PC-9 (cell line): ENCODE measurements around the gene SGMS1. TPM values are rescaled to one million over a fixed set of nuclear protein-coding genes. Genes with fewer than 3 reads are reported as not detected.

ENCODE experiments used
- BruUV-seq: library from RNA; stranded (reverse); fragments of 400-500 nt; replicated peaks from 2 replicates; lab custom pipeline; 2021; lab: Mats Ljungman, UMichigan
- CTCF ChIA-PET: fragments of 300-600 bp; sonication (Branson Sonifier 250); formaldehyde crosslinking; loops from one replicate; lab custom pipeline; 2022; ENCODE audit warnings: antibody characterized with exemption; lab: Charles Lee
- POLR2A ChIA-PET: fragments of 300-600 bp; sonication (Branson Sonifier 250); formaldehyde crosslinking; loops from one replicate; lab custom pipeline; 2022; ENCODE audit warnings: antibody characterized with exemption; ENCODE audit not compliant: unreplicated experiment; lab: Charles Lee
- DNase-seq, 2 experiments: peaks; one replicate each; pipeline versions ENCODE4 v3.0.0 to v3.0.0-alpha.2; 2015 to 2022; ENCODE audit warnings: mixed read lengths in 1 of 2
- H2AFZ ChIP-seq: fragments of 200-600 bp; sonication (generic); 2 replicates; pipeline ENCODE4 v1.8.1; 2017; ENCODE audit warnings: antibody characterized with exemption
- H3F3A ChIP-seq: fragments of 200-600 bp; sonication (generic); 2 replicates; pipeline ENCODE4 v1.8.1; 2017; ENCODE audit warnings: antibody characterized with exemption, mild to moderate bottlenecking, low read depth; ENCODE audit not compliant: insufficient read depth
- H3K27ac ChIP-seq: fragments of 200-600 bp; sonication (generic); 2 replicates; pipeline ENCODE4 v1.6.1; 2016; ENCODE audit warnings: mixed run types
- H3K27me3 ChIP-seq: fragments of 200-600 bp; sonication (generic); 2 replicates; pipeline ENCODE4 v1.6.1; 2016; ENCODE audit warnings: low read depth, mixed run types; ENCODE audit not compliant: insufficient read depth
- H3K36me3 ChIP-seq: fragments of 200-600 bp; sonication (generic); 2 replicates; pipeline ENCODE4 v1.6.1; 2016; ENCODE audit warnings: low read depth, mixed run types
- H3K4me1 ChIP-seq: fragments of 200-600 bp; sonication (generic); replicated peaks from 2 replicates; pipeline ENCODE4 v1.6.1; 2016; ENCODE audit warnings: mixed run types; ENCODE audit not compliant: insufficient read depth
- H3K4me2 ChIP-seq: fragments of 200-600 bp; sonication (generic); 2 replicates; pipeline ENCODE4 v1.6.1; 2017; ENCODE audit warnings: mixed run types
- H3K4me3 ChIP-seq: fragments of 200-600 bp; sonication (generic); 2 replicates; pipeline ENCODE4 v1.6.1; 2016; ENCODE audit warnings: mixed run types
- H3K79me2 ChIP-seq: fragments of 200-600 bp; sonication (generic); 2 replicates; pipeline ENCODE4 v1.6.1; 2017; ENCODE audit warnings: low read depth, mixed run types
- H3K9me2 ChIP-seq: fragments of 200-600 bp; sonication (generic); 2 replicates; pipeline ENCODE4 v1.8.1; 2017; ENCODE audit warnings: mild to moderate bottlenecking; ENCODE audit not compliant: insufficient read depth
- H3K9me3 ChIP-seq: fragments of 200-600 bp; sonication (generic); 2 replicates; pipeline ENCODE4 v1.8.1; 2016; ENCODE audit warnings: low read depth; ENCODE audit not compliant: insufficient read depth
- H4K20me1 ChIP-seq: fragments of 200-600 bp; sonication (generic); 2 replicates; pipeline ENCODE4 v1.8.1; 2017; ENCODE audit not compliant: insufficient read depth
- EZH2 ChIP-seq: fragments of 200-600 bp; sonication (generic); IDR thresholded peaks from 2 replicates; pipeline ENCODE4 v1.8.0; 2017; ENCODE audit warnings: antibody characterized with exemption, low read depth
- intact Hi-C: fragments of 100-400 bp; cut with micrococcal nuclease; formaldehyde crosslinking; loops from one replicate; pipeline ENCODE4 v1.10.0; 2022; ENCODE audit not compliant: unreplicated experiment
- total RNA-seq: library from RNA; stranded (reverse); gene quantifications from 2 replicates; pipeline ENCODE4 v1.2.3, GENCODE V29; 2021
- TF ChIP-seq, protein P1 (sequence below): fragments of 200-600 bp; sonication (generic); conservative IDR thresholded peaks from 2 replicates; pipeline ENCODE4 v1.6.1; 2017; ENCODE audit warnings: mixed run types, antibody characterized with exemption, mild to moderate bottlenecking, moderate library complexity

The SGMS1 gene
- total RNA-seq, 1 experiment from 2014 or later = 35.0 TPM

DNA sequence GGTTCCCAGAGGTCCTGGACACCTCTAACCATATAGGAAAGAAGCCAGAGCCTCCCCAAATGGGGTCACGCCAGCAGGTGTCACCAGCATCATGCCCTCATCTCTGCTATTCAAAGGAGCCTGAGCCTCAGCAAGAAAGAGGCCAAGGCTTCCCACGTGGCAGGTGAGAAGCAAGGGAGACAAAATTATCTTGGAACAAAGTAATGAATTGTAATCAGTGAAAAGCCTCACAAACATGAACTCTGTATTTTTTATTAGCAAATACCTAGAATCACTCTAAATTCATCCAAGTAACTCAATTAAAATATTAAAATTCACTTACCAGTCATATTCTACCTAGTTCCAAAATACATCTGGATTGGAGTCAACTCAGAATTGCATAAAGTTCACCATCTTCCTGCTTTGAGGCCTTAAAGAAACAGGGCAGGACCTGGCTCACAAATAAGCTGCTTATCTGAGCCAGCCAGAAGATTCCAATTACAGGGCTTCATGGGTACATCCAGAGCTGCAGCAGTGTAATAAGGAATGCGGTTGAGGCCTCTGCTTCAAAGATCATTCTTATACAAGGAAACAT is 68.7 kb downstream of the SGMS1 start:
- Histone ChIP-seq H3K79me2 (no peaks in the 10 kb centered on the region), H4K20me1 (no peaks in the 10 kb centered on the region; the same call in 1 of the 2 replicates), H3F3A (no peaks in the 10 kb centered on the region), H3K27me3 (no peaks in the 10 kb centered on the region), H2AFZ (no peak overlapping the region), H3K4me1 (no peaks in the 10 kb centered on the region), H3K9me3 (no peaks in the 10 kb centered on the region), H3K4me2 (no peak overlapping the region), H3K36me3 (no peaks in the 10 kb centered on the region), H3K27ac (no peak overlapping the region), H3K4me3 (no peak overlapping the region), H3K9me2 (no peaks in the 10 kb centered on the region)
- no peak for TF ChIP-seq EZH2
- TF ChIP-seq, protein P1, sequence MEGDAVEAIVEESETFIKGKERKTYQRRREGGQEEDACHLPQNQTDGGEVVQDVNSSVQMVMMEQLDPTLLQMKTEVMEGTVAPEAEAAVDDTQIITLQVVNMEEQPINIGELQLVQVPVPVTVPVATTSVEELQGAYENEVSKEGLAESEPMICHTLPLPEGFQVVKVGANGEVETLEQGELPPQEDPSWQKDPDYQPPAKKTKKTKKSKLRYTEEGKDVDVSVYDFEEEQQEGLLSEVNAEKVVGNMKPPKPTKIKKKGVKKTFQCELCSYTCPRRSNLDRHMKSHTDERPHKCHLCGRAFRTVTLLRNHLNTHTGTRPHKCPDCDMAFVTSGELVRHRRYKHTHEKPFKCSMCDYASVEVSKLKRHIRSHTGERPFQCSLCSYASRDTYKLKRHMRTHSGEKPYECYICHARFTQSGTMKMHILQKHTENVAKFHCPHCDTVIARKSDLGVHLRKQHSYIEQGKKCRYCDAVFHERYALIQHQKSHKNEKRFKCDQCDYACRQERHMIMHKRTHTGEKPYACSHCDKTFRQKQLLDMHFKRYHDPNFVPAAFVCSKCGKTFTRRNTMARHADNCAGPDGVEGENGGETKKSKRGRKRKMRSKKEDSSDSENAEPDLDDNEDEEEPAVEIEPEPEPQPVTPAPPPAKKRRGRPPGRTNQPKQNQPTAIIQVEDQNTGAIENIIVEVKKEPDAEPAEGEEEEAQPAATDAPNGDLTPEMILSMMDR = no peak
- no peak for DNase-seq
- no TSS peak for BruUV-seq
- POLR2A ChIA-PET = no interaction called here
- intact Hi-C loops = no loop called here
- CTCF ChIA-PET = no interaction called here

- no peaks in the 10 kb centered on the region for H3K9me2 ChIP-seq
- H3K4me1 ChIP-seq = no peaks in the 10 kb centered on the region
- no peak overlapping the region for H3K4me2 ChIP-seq
- no TSS peak for BruUV-seq
- H3F3A ChIP-seq = no peaks in the 10 kb centered on the region
- no peak for TF ChIP-seq EZH2
- TF ChIP-seq, protein P1 = no peak
- peaks cover 3% of the 10 kb centered on the region; the same call in 1 of the 2 replicates for H3K79me2 ChIP-seq
- no peak overlapping the region for H3K4me3 ChIP-seq
- no peak overlapping the region for H2AFZ ChIP-seq
- H4K20me1 ChIP-seq = no peaks in the 10 kb centered on the region; the same call in 1 of the 2 replicates
- H3K27ac ChIP-seq = no peak overlapping the region
- H3K9me3 ChIP-seq = no peaks in the 10 kb centered on the region
- no peaks in the 10 kb centered on the region for H3K36me3 ChIP-seq
- CTCF ChIA-PET = no interaction called here
- no peaks in the 10 kb centered on the region for H3K27me3 ChIP-seq
- POLR2A ChIA-PET = no interaction called here
- intact Hi-C loops = no loop called here
- no peak for DNase-seq
Measured at GRCh38 chr10:50554376-50554994, 69.3 kb downstream of the SGMS1 start.

- Histone ChIP-seq H3F3A (no peaks in the 10 kb centered on the region), H3K4me3 (no peak overlapping the region), H4K20me1 (no peaks in the 10 kb centered on the region; the same call in 1 of the 2 replicates), H3K4me1 (no peaks in the 10 kb centered on the region), H3K27me3 (no peaks in the 10 kb centered on the region), H3K4me2 (no peak overlapping the region), H2AFZ (no peak overlapping the region), H3K79me2 (peaks cover 8% of the 10 kb centered on the region), H3K27ac (no peak overlapping the region), H3K9me3 (no peaks in the 10 kb centered on the region; the same call in 1 of the 2 replicates), H3K9me2 (no peaks in the 10 kb centered on the region), H3K36me3 (no peaks in the 10 kb centered on the region)
- ChIA-PET POLR2A (no interaction called here), CTCF (no interaction called here)
- DNase-seq = no peak
- BruUV-seq = no TSS peak
- intact Hi-C loops = no loop called here
- TF ChIP-seq EZH2 = no peak
- TF ChIP-seq, protein P1 = no peak; the same call in 1 of the 2 replicates
Measured at GRCh38 chr10:50552771-50553535, 70.8 kb downstream of the SGMS1 start.
